H1 (cell line): ENCODE results near the gene CAV1. TPM values are rescaled to one million over a fixed set of nuclear protein-coding genes. Genes with fewer than 3 reads are reported as not detected.

Experiments used
- CTCF ChIA-PET: fragments of 300-600 bp; sonication (Branson Sonifier 250); formaldehyde crosslinking; loops from one replicate; lab custom pipeline; 2021; ENCODE audit not compliant: partially characterized antibody; lab: Charles Lee
- POLR2A ChIA-PET: fragments of 300-600 bp; sonication (Branson Sonifier 250); formaldehyde crosslinking; loops from one replicate; lab custom pipeline; 2021; ENCODE audit warnings: inconsistent platforms; ENCODE audit not compliant: partially characterized antibody; lab: Charles Lee
- DNase-seq, 2 experiments: peaks; one replicate each; pipeline versions ENCODE4 v3.0.0 to v3.0.0-alpha.2; 2010 to 2022; ENCODE audit warnings: low spot score in 2 of 2, low read depth in 1 of 2, mixed read lengths in 1 of 2
- FAIRE-seq: peaks from 2 replicates; lab custom pipeline; 2011; peaks lifted over from hg19 to GRCh38; lab: Jason Lieb, UNC
- H2AFZ ChIP-seq: 2 replicates; pipeline ENCODE4 v1.8.1; 2012; ENCODE audit warnings: low read length, inconsistent platforms
- H2AK5ac ChIP-seq: 2 replicates; pipeline ENCODE4 v1.6.1; 2013; ENCODE audit warnings: low read depth, low read length
- H2BK120ac ChIP-seq: replicated peaks from 2 replicates; pipeline ENCODE3; 2013; ENCODE audit warnings: low read depth, low read length, inconsistent platforms
- H2BK12ac ChIP-seq: 2 replicates; pipeline ENCODE4 v1.6.1; 2013; ENCODE audit warnings: low read depth, low read length
- H2BK15ac ChIP-seq: 2 replicates; pipeline ENCODE4 v1.6.1; 2013; ENCODE audit warnings: low read length
- H2BK20ac ChIP-seq: 2 replicates; pipeline ENCODE4 v1.6.1; 2013; ENCODE audit warnings: low read length
- H2BK5ac ChIP-seq: 2 replicates; pipeline ENCODE4 v1.6.1; 2013; ENCODE audit warnings: low read depth, low read length
- H3K14ac ChIP-seq: 2 replicates; pipeline ENCODE4 v1.6.1; 2013; ENCODE audit warnings: inconsistent platforms; ENCODE audit not compliant: insufficient read length
- H3K18ac ChIP-seq: 2 replicates; pipeline ENCODE4 v1.6.1; 2013; ENCODE audit warnings: low read length; ENCODE audit errors: extremely low read depth
- H3K23ac ChIP-seq: 2 replicates; pipeline ENCODE4 v1.6.1; 2013; ENCODE audit warnings: inconsistent platforms; ENCODE audit not compliant: insufficient read length
- H3K23me2 ChIP-seq: 2 replicates; pipeline ENCODE4 v1.6.1; 2013; ENCODE audit warnings: low read depth, low read length
- H3K27ac ChIP-seq: 2 replicates; pipeline ENCODE4 v1.6.1; 2011; ENCODE audit warnings: low read depth, low read length, inconsistent platforms
- H3K27me3 ChIP-seq, 4 experiments: replicated peaks in 1 of 4; 1 replicate in 1 of 4; 2 replicates in 3 of 4; pipeline versions ENCODE4 v1.6.1 to v1.8.1; 2011 to 2013; ENCODE audit warnings: low read length in 3 of 4, mild to moderate bottlenecking in 3 of 4, inconsistent platforms in 2 of 4, mixed read lengths in 2 of 4, moderate library complexity in 1 of 4; ENCODE audit not compliant: control insufficient read depth in 3 of 4, insufficient read depth in 3 of 4; ENCODE audit errors: extremely low read depth in 1 of 4
- H3K36me3 ChIP-seq, 4 experiments: 2 replicates each; pipeline versions ENCODE4 v1.6.1 to v1.8.1; 2011 to 2013; ENCODE audit warnings: mild to moderate bottlenecking in 4 of 4, low read length in 3 of 4, moderate library complexity in 2 of 4, control low read depth in 1 of 4, inconsistent platforms in 1 of 4; ENCODE audit not compliant: insufficient read depth in 4 of 4, control insufficient read depth in 2 of 4
- H3K4ac ChIP-seq: replicated peaks from 2 replicates; pipeline ENCODE3; 2013; ENCODE audit warnings: low read length, low read depth, mixed read lengths, inconsistent platforms; ENCODE audit not compliant: insufficient read length
- H3K4me1 ChIP-seq, 4 experiments: replicated peaks in 1 of 4; 1 replicate in 1 of 4; 2 replicates in 3 of 4; pipeline versions ENCODE4 v1.6.1 to v1.8.1; 2011 to 2013; ENCODE audit warnings: low read length in 3 of 4, inconsistent platforms in 2 of 4, mixed read lengths in 1 of 4; ENCODE audit not compliant: insufficient read depth in 4 of 4, control insufficient read depth in 3 of 4
- H3K4me2 ChIP-seq, 2 experiments: 2 replicates each; pipeline versions ENCODE4 v1.6.1 to v1.8.1; 2011 to 2013; ENCODE audit warnings: low read depth in 2 of 2, low read length in 2 of 2, control low read depth in 1 of 2, inconsistent platforms in 1 of 2, mild to moderate bottlenecking in 1 of 2; ENCODE audit not compliant: insufficient read depth in 1 of 2
- H3K4me3 ChIP-seq, 4 experiments: fragments of 200-600, 300-600 bp in 1 of 4; sonication (generic), shearing (Covaris generic), sonication (Bioruptor Twin) in 1 of 4; 2 replicates each; pipeline versions ENCODE4 v1.5.1 to v1.8.1; 2011 to 2016; ENCODE audit warnings: low read length in 4 of 4, low read depth in 3 of 4, control low read depth in 2 of 4, inconsistent platforms in 2 of 4, mild to moderate bottlenecking in 2 of 4, mixed read lengths in 1 of 4, moderate library complexity in 1 of 4; ENCODE audit not compliant: insufficient read depth in 2 of 4; ENCODE audit errors: extremely low read depth in 1 of 4
- H3K56ac ChIP-seq: replicated peaks from 2 replicates; pipeline ENCODE3; 2013; ENCODE audit warnings: low read depth, mild to moderate bottlenecking, mixed read lengths, low read length, inconsistent platforms; ENCODE audit not compliant: insufficient read length
- H3K79me1 ChIP-seq: 2 replicates; pipeline ENCODE4 v1.6.1; 2013; ENCODE audit warnings: low read depth, low read length, control low read depth
- H3K79me2 ChIP-seq, 2 experiments: 2 replicates each; pipeline versions ENCODE4 v1.6.1 to v1.8.1; 2012 to 2013; ENCODE audit warnings: low read length in 2 of 2, mild to moderate bottlenecking in 2 of 2, inconsistent platforms in 1 of 2; ENCODE audit not compliant: insufficient read depth in 2 of 2, control insufficient read depth in 1 of 2
- H3K9ac ChIP-seq, 4 experiments: replicated peaks in 1 of 4; 1 replicate in 1 of 4; 2 replicates in 3 of 4; pipeline versions ENCODE4 v1.6.1 to v1.8.1; 2011 to 2013; ENCODE audit warnings: low read depth in 3 of 4, low read length in 3 of 4, control low read depth in 2 of 4, mild to moderate bottlenecking in 2 of 4, moderate library complexity in 2 of 4, inconsistent platforms in 1 of 4; ENCODE audit errors: extremely low read depth in 1 of 4
- H3K9me3 ChIP-seq, 2 experiments: 2 replicates each; pipeline versions ENCODE4 v1.6.1 to v1.8.1; 2012 to 2013; ENCODE audit warnings: mild to moderate bottlenecking in 2 of 2, moderate library complexity in 2 of 2, control low read depth in 1 of 2, inconsistent platforms in 1 of 2, low read depth in 1 of 2, low read length in 1 of 2, mixed read lengths in 1 of 2; ENCODE audit not compliant: insufficient read depth in 2 of 2
- H4K20me1 ChIP-seq, 2 experiments: replicated peaks in 1 of 2; 2 replicates each; pipeline versions ENCODE3 to v1.8.1; 2011 to 2013; ENCODE audit warnings: inconsistent platforms in 2 of 2, low read length in 2 of 2, mild to moderate bottlenecking in 1 of 2; ENCODE audit not compliant: insufficient read depth in 2 of 2, control insufficient read depth in 1 of 2
- H4K5ac ChIP-seq: 2 replicates; pipeline ENCODE4 v1.6.1; 2013; ENCODE audit warnings: low read length, low read depth, mixed read lengths, inconsistent platforms; ENCODE audit not compliant: insufficient read length
- H4K8ac ChIP-seq: 2 replicates; pipeline ENCODE4 v1.8.0; 2013; ENCODE audit warnings: mild to moderate bottlenecking, moderate library complexity, low read length, inconsistent platforms; ENCODE audit not compliant: insufficient read depth; ENCODE audit errors: extremely low read depth
- H4K91ac ChIP-seq: replicated peaks from 2 replicates; pipeline ENCODE3; 2013; ENCODE audit warnings: low read length, mixed read lengths, inconsistent platforms; ENCODE audit not compliant: insufficient read length
- BRCA1 ChIP-seq: IDR thresholded peaks from 2 replicates; pipeline ENCODE4 v1.6.1; 2012; ENCODE audit warnings: low read depth, low read length, improper control_type of control experiment
- CBX5 ChIP-seq: fragments of 300-800, 300-1000 bp; sonication (generic); IDR thresholded peaks from 2 replicates; pipeline ENCODE4 v1.7.1; 2016; ENCODE audit warnings: antibody characterized with exemption, low read length, low read depth
- CHD1 ChIP-seq: IDR thresholded peaks from 2 replicates; pipeline ENCODE4 v1.6.1; 2012; ENCODE audit warnings: low read depth, low read length, improper control_type of control experiment
- CHD2 ChIP-seq: IDR thresholded peaks from 2 replicates; pipeline ENCODE4 v1.6.1; 2012; ENCODE audit warnings: low read length, improper control_type of control experiment
- EP300 ChIP-seq, 2 experiments: IDR thresholded peaks; 1 replicate in 1 of 2; 2 replicates in 1 of 2; pipeline ENCODE4 v1.6.1; 2011 to 2012; ENCODE audit warnings: low read depth in 2 of 2, low read length in 2 of 2, mild to moderate bottlenecking in 2 of 2, borderline replicate concordance in 1 of 2, inconsistent platforms in 1 of 2, moderate library complexity in 1 of 2
- GABPA ChIP-seq: IDR thresholded peaks from 2 replicates; pipeline ENCODE4 v1.6.1; 2011; ENCODE audit warnings: mild to moderate bottlenecking, low read length, moderate library complexity, borderline replicate concordance; ENCODE audit not compliant: insufficient read depth
- RFX5 ChIP-seq: IDR thresholded peaks from 2 replicates; pipeline ENCODE4 v1.6.1; 2011; ENCODE audit warnings: low read depth, low read length, improper control_type of control experiment, borderline replicate concordance
- TCF12 ChIP-seq: IDR thresholded peaks from 2 replicates; pipeline ENCODE4 v1.6.1; 2011; ENCODE audit warnings: low read depth, mild to moderate bottlenecking, low read length
- TEAD4 ChIP-seq: IDR thresholded peaks from 2 replicates; pipeline ENCODE4 v1.6.1; 2012; ENCODE audit warnings: low read depth, low read length, inconsistent platforms, mixed read lengths
- WGBS, 2 experiments: shearing (Covaris generic) in 1 of 2; methylation state at CpG; one replicate each; pipeline versions ENCODE4 v1.1.6 to v1.1.7; 2013 to 2015; ENCODE audit warnings: low lambda C conversion rate in 2 of 2, mixed read lengths in 2 of 2, inconsistent platforms in 1 of 2, low coverage in 1 of 2, missing lambda C conversion rate in 1 of 2; ENCODE audit not compliant: insufficient replicate concordance in 2 of 2, insufficient coverage in 1 of 2, insufficient read length in 1 of 2; ENCODE audit errors: extremely low coverage in 1 of 2, missing lambda C conversion rate in 1 of 2; 5-methylcytosine and 5-hydroxymethylcytosine counted together
- polyA plus RNA-seq, 7 experiments: library from polyadenylated mRNA; depleted of rRNA in 3 of 7; stranded (reverse) in 5 of 7; unstranded in 2 of 7; fragments of >200 nt in 5 of 7; fragments of 200-250 nt in 2 of 7; gene quantifications; 1 replicate in 5 of 7; 2 replicates in 1 of 7; 4 replicates in 1 of 7; pipeline versions ENCODE4 v1.2.1 to v1.2.3, GENCODE V29; 2011 to 2013; ENCODE audit warnings: missing spikeins in 2 of 7, mixed read lengths in 2 of 7
- total RNA-seq: library from RNA; stranded (reverse); fragmentation: NEBNext Ultra II Directional; extraction: Animal tissue kit (Norgen Biotek cat#: 25700); gene quantifications from 2 replicates; pipeline ENCODE4 v1.2.1, GENCODE V29; 2021
- TF ChIP-seq, protein P1 (sequence below): IDR thresholded peaks from 2 replicates; pipeline ENCODE4 v1.6.1; 2011; ENCODE audit warnings: low read depth, mild to moderate bottlenecking, low read length; ENCODE audit not compliant: insufficient read depth
- TF ChIP-seq, protein P2 (sequence below), 3 experiments: IDR thresholded peaks; 1 replicate in 2 of 3; 2 replicates in 1 of 3; pipeline versions ENCODE4 v1.5.1 to v1.6.1; 2011; ENCODE audit warnings: low read length in 3 of 3, mild to moderate bottlenecking in 3 of 3, inconsistent platforms in 2 of 3, low read depth in 1 of 3, moderate library complexity in 1 of 3; ENCODE audit not compliant: insufficient read depth in 1 of 3; ENCODE audit errors: control extremely low read depth in 1 of 3

Gene CAV1
- total and polyA plus RNA-seq, 2 of the 8 experiments (the other 6 are each of a cell fraction or from before 2014, with no cell fraction given), result 16.3 to 21.8 TPM

DNA sequence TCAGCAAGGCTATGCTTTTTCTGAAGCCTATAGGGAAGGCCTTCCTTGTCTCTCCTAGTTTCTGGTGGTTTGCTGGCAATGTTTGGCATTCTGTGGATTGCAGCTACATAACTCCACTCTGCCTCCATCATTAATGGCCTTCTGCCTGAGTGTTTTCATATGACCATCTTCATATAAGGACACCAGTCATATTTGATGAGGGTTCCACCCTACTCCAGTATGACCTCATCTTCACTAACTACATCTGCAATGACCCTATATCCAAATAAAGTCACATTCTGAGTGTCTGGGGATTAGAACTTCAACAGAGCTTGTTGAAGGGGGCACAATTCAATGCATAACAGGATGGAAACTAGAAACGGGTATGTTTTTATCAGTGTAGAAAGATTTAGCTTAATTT lies 22.1 kb downstream of the CAV1 start:
- Histone ChIP-seq H3K18ac (no peak overlapping the region), H3K4ac (no peak overlapping the region), H4K20me1 (no peaks in the 10 kb centered on the region), H3K27ac (no peak overlapping the region), H2BK15ac (no peak overlapping the region), H3K4me2 (no peak overlapping the region), H4K8ac (no peak overlapping the region), H3K14ac (no peak overlapping the region), H3K79me2 (no peaks in the 10 kb centered on the region), H3K79me1 (no peaks in the 10 kb centered on the region), H3K23ac (no peak overlapping the region), H3K9ac (no peak overlapping the region), H3K4me3 (no peak overlapping the region), H3K23me2 (no peaks in the 10 kb centered on the region), H4K91ac (no peak overlapping the region), H2AFZ (no peak overlapping the region), H3K36me3 (no peaks in the 10 kb centered on the region), H3K27me3 (no peaks in the 10 kb centered on the region), H2AK5ac (no peak overlapping the region), H2BK12ac (no peak overlapping the region), H2BK5ac (no peak overlapping the region), H3K56ac (no peak overlapping the region), H4K5ac (no peak overlapping the region), H3K9me3 (no peaks in the 10 kb centered on the region), H2BK20ac (no peak overlapping the region), H2BK120ac (no peak overlapping the region), H3K4me1 (no peaks in the 10 kb centered on the region)
- POLR2A ChIA-PET, result no interaction called here
- CTCF ChIA-PET, result interaction anchor here (0.6 to 2.5 kb wide), 6 partner anchors 12 to 311 kb away, joined by 3 to 8 read pairs (median 4); no protein-coding TSS in a partner anchor
- WGBS, 2 experiments, result 92% methylated on average over 1 of the region's 1 CpG; no CpG with 5 or more reads in 1 of the 2 experiments
- no peak for FAIRE-seq
- no peak for DNase-seq
- TF ChIP-seq CHD1, result no peak
- TF ChIP-seq TCF12, result no peak
- TF ChIP-seq, protein P1, sequence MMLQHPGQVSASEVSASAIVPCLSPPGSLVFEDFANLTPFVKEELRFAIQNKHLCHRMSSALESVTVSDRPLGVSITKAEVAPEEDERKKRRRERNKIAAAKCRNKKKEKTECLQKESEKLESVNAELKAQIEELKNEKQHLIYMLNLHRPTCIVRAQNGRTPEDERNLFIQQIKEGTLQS, result no peak
- TF ChIP-seq GABPA, result no peak
- TF ChIP-seq CHD2, result no peak
- TF ChIP-seq, protein P2, sequence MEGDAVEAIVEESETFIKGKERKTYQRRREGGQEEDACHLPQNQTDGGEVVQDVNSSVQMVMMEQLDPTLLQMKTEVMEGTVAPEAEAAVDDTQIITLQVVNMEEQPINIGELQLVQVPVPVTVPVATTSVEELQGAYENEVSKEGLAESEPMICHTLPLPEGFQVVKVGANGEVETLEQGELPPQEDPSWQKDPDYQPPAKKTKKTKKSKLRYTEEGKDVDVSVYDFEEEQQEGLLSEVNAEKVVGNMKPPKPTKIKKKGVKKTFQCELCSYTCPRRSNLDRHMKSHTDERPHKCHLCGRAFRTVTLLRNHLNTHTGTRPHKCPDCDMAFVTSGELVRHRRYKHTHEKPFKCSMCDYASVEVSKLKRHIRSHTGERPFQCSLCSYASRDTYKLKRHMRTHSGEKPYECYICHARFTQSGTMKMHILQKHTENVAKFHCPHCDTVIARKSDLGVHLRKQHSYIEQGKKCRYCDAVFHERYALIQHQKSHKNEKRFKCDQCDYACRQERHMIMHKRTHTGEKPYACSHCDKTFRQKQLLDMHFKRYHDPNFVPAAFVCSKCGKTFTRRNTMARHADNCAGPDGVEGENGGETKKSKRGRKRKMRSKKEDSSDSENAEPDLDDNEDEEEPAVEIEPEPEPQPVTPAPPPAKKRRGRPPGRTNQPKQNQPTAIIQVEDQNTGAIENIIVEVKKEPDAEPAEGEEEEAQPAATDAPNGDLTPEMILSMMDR (IDR thresholded peaks at IDR 0.05; ENCODE audit: control extremely low read depth in 1 of 3, insufficient read depth in 1 of 3, low read depth in 1 of 3, low read length in 3 of 3), result no peak
- TF ChIP-seq CBX5, result no peak
- TF ChIP-seq BRCA1, result no peak
- TF ChIP-seq TEAD4, result no peak
- no peak for TF ChIP-seq EP300 (IDR thresholded peaks at IDR 0.05; ENCODE audit: borderline replicate concordance in 1 of 2, low read depth in 2 of 2, low read length in 2 of 2)
- TF ChIP-seq RFX5, result no peak
